Coronary artery (tissue), 2 donors: Measurements from ENCODE around the gene IRF6.
"Not testable (repeated sequence)": the region's sequence is repeated elsewhere in the genome, so short reads cannot be mapped to it uniquely, and the experiment has no call there.

Experiments
- DNase-seq: peaks from one replicate; pipeline ENCODE4 v3.0.0-alpha.2; 2017; ENCODE audit warnings: low spot score
- H3K27ac ChIP-seq, 2 donors: fragments of 200-600 bp; sonication (generic); one replicate each; pipeline ENCODE4 v1.5.1; 2016 to 2019
- H3K4me3 ChIP-seq: fragments of 200-600 bp; sonication (generic); 2 replicates; pipeline ENCODE4 v1.5.1; 2016; ENCODE audit warnings: mild to moderate bottlenecking, moderate library complexity
- TF ChIP-seq, protein P1 (sequence below): fragments of 200-600 bp; sonication (generic); IDR thresholded peaks from one replicate; pipeline ENCODE4 v1.5.1; 2019; ENCODE audit warnings: antibody characterized with exemption

IRF6 gene

DNA sequence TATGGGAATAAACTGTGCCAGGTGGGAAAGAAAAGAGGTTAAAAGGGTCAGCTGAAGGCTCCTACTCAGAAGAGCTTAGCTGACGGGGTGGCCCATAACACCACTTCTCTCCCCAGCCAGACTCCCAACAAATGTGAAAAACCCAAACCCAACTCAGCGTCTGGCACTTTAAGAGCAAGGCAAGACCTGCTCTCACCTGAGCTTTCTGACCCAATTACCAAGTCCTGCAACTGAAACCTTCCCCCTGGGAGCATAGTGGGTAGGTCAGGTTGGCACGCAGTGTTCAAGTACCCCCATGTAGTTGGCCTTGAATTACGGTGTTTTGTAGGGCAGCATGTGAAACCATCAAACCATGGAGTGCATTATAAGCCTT is 3.2 kb downstream of the IRF6 start:
- no peak for DNase-seq
- H3K4me3 ChIP-seq, result no peak overlapping the region
- TF ChIP-seq, protein P1, sequence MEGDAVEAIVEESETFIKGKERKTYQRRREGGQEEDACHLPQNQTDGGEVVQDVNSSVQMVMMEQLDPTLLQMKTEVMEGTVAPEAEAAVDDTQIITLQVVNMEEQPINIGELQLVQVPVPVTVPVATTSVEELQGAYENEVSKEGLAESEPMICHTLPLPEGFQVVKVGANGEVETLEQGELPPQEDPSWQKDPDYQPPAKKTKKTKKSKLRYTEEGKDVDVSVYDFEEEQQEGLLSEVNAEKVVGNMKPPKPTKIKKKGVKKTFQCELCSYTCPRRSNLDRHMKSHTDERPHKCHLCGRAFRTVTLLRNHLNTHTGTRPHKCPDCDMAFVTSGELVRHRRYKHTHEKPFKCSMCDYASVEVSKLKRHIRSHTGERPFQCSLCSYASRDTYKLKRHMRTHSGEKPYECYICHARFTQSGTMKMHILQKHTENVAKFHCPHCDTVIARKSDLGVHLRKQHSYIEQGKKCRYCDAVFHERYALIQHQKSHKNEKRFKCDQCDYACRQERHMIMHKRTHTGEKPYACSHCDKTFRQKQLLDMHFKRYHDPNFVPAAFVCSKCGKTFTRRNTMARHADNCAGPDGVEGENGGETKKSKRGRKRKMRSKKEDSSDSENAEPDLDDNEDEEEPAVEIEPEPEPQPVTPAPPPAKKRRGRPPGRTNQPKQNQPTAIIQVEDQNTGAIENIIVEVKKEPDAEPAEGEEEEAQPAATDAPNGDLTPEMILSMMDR, result no peak
- H3K27ac ChIP-seq, result no peak overlapping the region

DNA sequence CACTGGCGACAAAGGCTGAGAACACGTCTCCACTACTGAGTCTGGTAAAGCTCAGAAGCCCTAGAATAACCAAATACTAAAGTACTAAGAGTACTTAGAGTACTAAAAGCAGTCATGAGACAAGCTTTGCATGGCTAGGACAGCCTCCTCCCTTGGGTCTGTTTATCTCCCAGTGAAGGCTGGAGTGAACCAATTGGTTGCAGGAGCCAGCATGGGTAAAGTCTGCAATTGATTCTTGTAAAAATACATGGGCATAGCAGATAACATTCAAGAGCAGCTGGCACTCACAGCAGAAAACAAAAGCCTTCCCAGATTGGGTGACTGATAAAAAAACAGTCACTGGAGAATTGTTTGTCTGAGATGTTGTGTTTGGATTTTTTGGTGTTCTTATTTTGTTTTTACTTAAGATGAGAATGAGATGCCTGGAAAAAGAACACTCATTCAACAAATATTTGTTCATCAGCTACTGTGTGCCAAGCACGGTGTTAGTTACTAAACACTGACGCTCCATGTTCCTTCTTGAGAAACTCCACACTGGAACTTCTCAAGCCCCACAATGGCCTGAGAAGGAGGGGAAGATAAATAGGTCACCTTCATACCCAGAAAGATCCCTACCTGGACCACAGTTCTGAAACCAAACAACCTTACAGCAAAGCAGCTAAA is 3.7 kb downstream of the IRF6 start:
- Histone ChIP-seq H3K27ac (no peak overlapping the region), H3K4me3 (no peak overlapping the region)
- no peak for DNase-seq
- TF ChIP-seq, protein P1, result no peak

DNA sequence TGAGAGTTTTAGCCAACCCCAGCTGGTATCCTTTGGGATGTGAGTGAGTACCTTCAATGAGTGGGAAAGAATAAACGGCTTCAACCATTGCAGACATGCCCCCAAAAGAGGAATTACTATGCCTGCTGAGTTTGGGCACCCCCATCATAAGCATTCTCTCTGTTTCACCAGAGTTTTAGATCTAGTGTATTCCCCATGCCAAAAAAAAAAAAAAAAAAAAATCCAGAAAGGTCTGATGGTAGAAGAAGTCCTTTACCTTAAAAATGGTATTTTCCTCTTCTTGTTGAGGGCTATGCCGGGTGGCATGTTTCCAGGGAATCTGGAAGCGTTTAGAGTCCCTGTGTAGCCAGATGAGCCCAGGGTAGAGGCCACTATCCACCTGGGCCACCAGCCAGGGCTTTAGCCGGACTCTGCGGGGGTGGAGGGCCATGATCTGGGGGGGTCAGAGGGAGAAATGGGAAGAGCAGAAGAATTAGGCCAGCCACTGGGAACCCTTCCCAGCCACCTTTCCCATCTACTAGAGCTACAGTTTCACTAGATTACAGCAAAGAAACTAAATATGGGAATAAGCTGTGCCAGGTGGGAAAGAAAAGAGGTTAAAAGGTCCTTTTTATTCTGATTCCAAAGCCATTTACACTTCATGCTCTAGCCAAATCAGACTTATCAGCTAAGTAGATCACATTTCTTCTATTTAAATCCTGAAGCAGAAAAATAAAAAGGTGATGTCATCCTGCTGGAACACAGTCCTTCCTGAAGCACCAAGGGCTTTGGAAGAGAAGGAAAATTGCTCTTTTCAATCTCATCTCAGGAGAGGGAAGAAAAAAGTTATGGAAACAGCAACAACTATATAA is 4.7 kb downstream of the IRF6 start:
- TF ChIP-seq, protein P1, result no peak
- DNase-seq, result no peak
- peak overlapping the region in 1 of 2 donors; percentile 8 for H3K27ac ChIP-seq
- H3K4me3 ChIP-seq, result no peak overlapping the region

DNA sequence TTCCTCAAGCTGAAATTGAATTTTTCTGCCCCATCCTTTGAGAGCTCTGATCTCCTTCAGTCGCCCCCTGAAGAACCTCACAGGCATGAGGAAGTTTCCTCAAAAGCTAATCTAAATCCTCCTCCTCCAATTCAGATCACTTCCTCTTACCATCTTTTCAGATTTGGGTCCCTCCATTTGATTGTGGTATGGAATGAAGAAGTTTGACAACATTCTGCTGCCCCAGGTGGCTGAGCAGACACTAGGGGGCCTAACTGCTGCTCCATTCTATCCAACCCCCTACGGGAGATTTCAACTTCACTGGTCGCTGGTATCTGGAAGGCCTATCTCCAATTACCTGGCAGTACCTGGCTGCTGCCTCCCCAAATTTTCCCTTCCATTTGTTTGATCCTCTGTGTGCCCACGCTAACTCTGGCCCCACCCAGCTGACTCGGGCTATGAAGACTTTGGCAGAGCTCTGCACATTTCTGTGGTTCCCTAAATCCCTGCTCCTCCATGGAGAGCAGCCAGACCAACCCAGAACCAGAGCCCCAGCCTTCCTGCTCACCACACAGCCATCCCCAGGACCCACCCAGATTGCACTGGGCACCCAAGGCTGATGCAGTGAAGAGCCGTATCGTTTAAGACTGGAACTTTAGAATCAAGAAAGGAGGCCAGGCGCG is 7.8 kb downstream of the IRF6 start:
- DNase-seq, result no peak
- TF ChIP-seq, protein P1, result no peak
- Histone ChIP-seq H3K27ac (no peak overlapping the region), H3K4me3 (no peak overlapping the region)

DNA sequence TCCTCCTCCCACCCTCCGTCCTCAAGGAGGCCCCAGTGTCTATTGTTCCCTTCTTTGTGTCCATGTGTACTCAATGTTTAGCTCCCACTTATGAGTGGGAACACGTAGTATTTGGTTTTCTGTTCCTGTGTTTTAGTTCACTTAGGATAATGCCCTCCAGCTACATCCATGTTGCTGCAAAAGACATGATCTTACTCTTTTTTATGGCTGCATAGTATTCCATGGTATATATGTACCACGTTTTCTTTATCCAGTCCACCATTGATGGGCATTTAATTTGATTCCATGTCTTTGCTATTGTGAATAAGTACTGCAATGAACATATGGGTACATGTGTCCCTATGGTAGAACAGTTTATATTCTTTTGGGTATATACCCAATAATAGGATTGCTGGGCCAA is 12.2 kb downstream of the IRF6 start:
- H3K27ac ChIP-seq, H3K4me3 ChIP-seq, DNase-seq: not testable (repeated sequence)

DNA sequence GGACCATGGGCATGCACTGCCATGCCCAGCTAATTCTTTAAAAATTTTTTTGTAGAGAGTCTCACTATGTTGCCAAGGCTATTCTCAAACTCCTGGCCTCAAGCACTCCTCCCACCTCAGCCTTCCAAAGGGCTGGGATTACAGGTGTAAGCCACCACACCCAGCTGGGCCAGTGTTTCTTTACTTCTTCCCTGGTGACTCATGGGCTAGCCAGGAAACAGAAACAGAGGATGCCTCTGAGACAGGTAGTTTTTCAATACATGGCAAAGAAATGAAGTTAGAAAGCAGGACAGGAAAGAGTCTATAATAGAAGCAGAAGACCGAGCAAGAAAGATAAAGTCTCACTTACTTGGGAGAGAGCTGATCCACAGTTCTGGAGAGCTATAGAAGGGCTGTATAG is 14.0 kb downstream of the IRF6 start:
- no peak overlapping the region for H3K27ac ChIP-seq
- TF ChIP-seq, protein P1, result no peak
- no peak for DNase-seq
- no peak overlapping the region for H3K4me3 ChIP-seq

DNA sequence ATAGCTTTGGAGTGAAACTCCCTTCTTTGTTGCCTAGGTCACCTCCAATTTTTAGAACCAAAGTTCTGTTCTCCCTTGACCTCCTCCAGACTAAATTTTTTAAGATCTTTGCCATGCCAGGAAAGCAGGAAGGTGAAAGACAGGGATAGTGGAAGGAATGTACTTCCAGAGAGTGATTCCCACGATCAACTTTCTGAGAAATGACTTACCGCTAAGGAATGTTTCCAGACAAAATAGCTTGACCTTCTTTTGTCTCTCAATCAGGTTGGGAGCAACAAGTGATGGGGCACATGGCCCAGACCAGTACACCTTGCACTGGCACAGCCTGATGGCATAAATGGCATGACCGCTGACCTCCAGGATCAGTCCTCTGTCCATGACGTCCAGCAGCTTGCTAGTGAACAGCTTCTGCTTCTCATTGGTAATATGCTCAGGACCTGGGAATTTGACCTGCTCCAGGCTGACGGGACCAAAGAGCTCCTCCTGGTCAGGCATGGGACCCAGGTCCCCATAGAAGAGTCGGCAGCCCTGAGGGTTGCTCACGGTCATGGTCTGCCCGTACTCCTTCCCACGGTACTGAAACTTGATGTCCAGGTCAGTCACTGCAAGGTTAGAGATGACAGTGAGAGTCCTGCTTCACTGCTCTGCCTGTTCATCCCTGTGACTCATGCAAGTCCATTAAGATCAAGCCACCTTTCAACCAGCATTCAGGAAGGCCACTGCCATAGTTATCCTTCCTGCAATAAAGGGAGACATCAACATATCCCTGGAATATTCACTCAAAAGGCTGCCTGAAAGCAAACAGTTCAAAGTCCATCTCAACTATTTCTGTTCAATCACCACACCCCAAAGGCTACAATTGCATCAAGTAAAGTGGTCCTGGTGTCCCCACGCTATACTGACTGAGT is 15.4 kb downstream of the IRF6 start:
- no peak overlapping the region for H3K27ac ChIP-seq
- TF ChIP-seq, protein P1, result no peak
- no peak for DNase-seq
- no peak overlapping the region for H3K4me3 ChIP-seq
